ENCODE measurements around the gene CORO2B.

CORO2B gene

GRCh38 chr15:68697711-68698690 lies 119.2 kb downstream of the CORO2B start:
- Mint-ChIP-seq H3K9me3 (no peaks in the 10 kb centered on the region), H3K4me1 (peaks cover 5% of the 10 kb centered on the region), H3K27me3 (peaks cover 45% of the 10 kb centered on the region), H3K36me3 (ENCODE audit: insufficient read depth) (peaks cover 2% of the 10 kb centered on the region), H3K27ac (ENCODE audit: low read depth) (no peak overlapping the region), H3K4me3 (no peak overlapping the region)
- no peak for DNase-seq (ENCODE audit: low spot score in 2 of 2)
- ATAC-seq (replicated peaks; ENCODE audit: extremely low read depth, poor library complexity, severe bottlenecking): no peak

DNA sequence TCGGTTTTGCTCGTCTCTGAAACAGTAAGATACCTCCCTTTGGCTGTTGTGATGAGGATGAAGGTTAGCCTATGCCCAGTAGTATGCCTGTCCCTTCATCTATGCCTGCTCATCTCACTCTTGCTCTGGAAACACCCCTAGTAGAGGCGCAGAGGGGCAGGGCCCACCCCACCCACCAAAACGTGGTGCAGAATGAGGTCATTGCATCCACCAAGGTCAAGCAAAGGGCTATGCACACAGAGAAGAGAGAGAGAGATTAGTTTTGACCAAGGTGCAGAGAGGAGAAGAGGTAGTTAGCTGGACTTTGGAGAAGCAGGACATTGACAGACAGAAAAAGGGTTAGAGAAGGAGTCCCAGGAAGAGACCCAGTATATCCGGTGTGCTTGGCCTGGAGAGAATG lies 119.9 kb downstream of the CORO2B start:
- Mint-ChIP-seq H3K4me1 (no peaks in the 10 kb centered on the region), H3K4me3 (no peak overlapping the region), H3K9me3 (no peaks in the 10 kb centered on the region), H3K27ac (ENCODE audit: low read depth) (no peak overlapping the region), H3K36me3 (ENCODE audit: insufficient read depth) (peaks cover 2% of the 10 kb centered on the region), H3K27me3 (peaks cover 39% of the 10 kb centered on the region)
- no peak for ATAC-seq (replicated peaks; ENCODE audit: extremely low read depth, poor library complexity, severe bottlenecking)
- DNase-seq (ENCODE audit: low spot score in 2 of 2): no peak

DNA sequence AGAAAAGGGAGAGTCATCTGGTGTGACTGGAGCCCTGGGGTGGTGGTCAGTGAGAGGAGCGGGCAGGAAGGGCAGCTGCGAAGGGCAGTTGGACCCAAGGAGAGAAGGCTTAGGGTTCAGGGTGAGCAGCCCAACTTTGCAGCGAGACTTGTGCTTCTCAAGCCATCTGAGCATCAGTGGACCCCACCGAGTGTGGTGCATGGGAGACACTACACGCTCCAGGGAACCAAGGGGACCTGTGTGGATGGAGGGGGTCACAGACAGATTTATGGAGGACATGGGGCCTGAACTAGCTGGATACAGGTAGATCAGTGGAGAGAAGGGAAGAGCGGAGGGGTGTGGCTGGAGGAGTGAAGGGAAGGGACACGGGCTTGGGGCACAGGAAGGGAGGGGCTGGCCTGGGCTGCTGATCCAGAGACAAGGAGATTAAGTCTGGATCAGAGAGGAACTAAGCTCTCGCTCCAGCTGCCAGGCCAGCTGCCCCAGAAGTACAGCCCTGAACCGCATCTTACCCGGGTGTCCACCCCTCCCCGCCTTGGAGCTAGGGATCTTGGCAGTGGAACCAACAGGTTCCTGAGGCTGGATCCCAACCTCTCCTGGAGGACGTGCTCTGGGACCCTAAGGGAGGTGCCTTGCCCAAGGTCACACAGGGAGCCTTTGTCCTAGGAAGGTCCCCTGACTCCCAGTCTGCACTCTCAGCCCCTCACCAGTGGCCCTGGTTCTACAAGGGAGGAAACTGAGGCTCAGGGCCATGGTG lies 120.5 kb downstream of the CORO2B start:
- Mint-ChIP-seq H3K36me3 (ENCODE audit: insufficient read depth) (peaks cover 2% of the 10 kb centered on the region), H3K9me3 (no peaks in the 10 kb centered on the region), H3K27me3 (peaks cover 39% of the 10 kb centered on the region), H3K27ac (ENCODE audit: low read depth) (no peak overlapping the region), H3K4me3 (no peak overlapping the region), H3K4me1 (no peaks in the 10 kb centered on the region)
- DNase-seq (ENCODE audit: low spot score in 2 of 2) (no peak), ATAC-seq (replicated peaks; ENCODE audit: extremely low read depth, poor library complexity, severe bottlenecking) (no peak)

GRCh38 chr15:68699881-68700454 lies 121.2 kb downstream of the CORO2B start:
- H3K9me3 Mint-ChIP-seq: no peaks in the 10 kb centered on the region
- no peak overlapping the region for H3K27ac Mint-ChIP-seq (ENCODE audit: low read depth)
- H3K4me1 Mint-ChIP-seq: no peaks in the 10 kb centered on the region
- peaks cover 38% of the 10 kb centered on the region for H3K27me3 Mint-ChIP-seq
- H3K36me3 Mint-ChIP-seq (ENCODE audit: insufficient read depth): peaks cover 2% of the 10 kb centered on the region
- no peak overlapping the region for H3K4me3 Mint-ChIP-seq
- no peak for DNase-seq (ENCODE audit: low spot score in 2 of 2)
- ATAC-seq (replicated peaks; ENCODE audit: extremely low read depth, poor library complexity, severe bottlenecking): no peak

DNA sequence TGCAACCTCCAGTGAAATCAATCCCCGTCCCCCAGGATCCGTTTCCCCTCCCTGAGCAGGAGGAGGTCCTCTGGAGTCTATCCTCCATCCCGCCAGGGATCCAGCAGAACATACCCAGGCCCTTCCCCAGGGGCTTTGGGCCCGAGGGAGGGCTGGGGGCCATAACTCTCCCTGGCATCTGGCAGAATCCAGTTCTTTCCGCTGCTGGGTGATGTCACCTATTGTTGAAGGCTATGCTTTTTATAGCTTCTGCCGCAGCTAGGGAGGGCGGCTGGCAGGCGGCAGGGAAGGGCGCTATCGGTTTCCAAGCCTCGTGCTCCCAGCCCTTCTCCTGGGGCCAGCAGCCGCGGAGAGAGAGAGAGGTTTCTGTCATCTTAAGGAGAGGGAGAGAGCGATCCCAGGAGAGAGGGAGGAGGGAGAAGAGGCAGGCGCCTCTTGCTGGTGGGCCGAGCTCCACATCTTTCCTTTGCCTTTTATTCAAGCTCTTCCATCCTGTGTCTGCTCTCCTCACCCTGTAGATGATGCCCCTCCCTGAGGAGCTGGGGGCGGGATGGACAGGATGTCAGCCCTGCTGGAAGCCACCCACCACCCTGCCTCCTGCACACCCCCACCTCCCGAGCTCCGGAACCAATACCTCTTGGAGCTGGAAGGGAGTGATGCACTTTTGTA lies 121.8 kb downstream of the CORO2B start:
- Mint-ChIP-seq H3K4me3 (no peak overlapping the region), H3K36me3 (ENCODE audit: insufficient read depth) (peaks cover 2% of the 10 kb centered on the region), H3K9me3 (no peaks in the 10 kb centered on the region), H3K27ac (ENCODE audit: low read depth) (no peak overlapping the region), H3K27me3 (peaks cover 32% of the 10 kb centered on the region), H3K4me1 (no peaks in the 10 kb centered on the region)
- ATAC-seq (replicated peaks; ENCODE audit: extremely low read depth, poor library complexity, severe bottlenecking) (no peak), DNase-seq (ENCODE audit: low spot score in 2 of 2) (no peak)

GRCh38 chr15:68701886-68702285 lies 123.1 kb downstream of the CORO2B start:
- Mint-ChIP-seq H3K4me1 (no peaks in the 10 kb centered on the region), H3K36me3 (ENCODE audit: insufficient read depth) (peaks cover 2% of the 10 kb centered on the region), H3K27ac (ENCODE audit: low read depth) (no peak overlapping the region), H3K27me3 (peaks cover 42% of the 10 kb centered on the region), H3K9me3 (no peaks in the 10 kb centered on the region), H3K4me3 (no peak overlapping the region)
- ATAC-seq (replicated peaks; ENCODE audit: extremely low read depth, poor library complexity, severe bottlenecking): no peak
- no peak for DNase-seq (ENCODE audit: low spot score in 2 of 2)

- Mint-ChIP-seq H3K27me3 (peaks cover 32% of the 10 kb centered on the region), H3K27ac (ENCODE audit: low read depth) (no peak overlapping the region), H3K4me1 (no peaks in the 10 kb centered on the region), H3K36me3 (ENCODE audit: insufficient read depth) (peaks cover 2% of the 10 kb centered on the region), H3K9me3 (no peaks in the 10 kb centered on the region), H3K4me3 (no peak overlapping the region)
- DNase-seq (ENCODE audit: low spot score in 2 of 2) (no peak), ATAC-seq (replicated peaks; ENCODE audit: extremely low read depth, poor library complexity, severe bottlenecking) (no peak)
These were observed 125.8 kb downstream of the CORO2B start for GRCh38 chr15:68704496-68705021.

DNA sequence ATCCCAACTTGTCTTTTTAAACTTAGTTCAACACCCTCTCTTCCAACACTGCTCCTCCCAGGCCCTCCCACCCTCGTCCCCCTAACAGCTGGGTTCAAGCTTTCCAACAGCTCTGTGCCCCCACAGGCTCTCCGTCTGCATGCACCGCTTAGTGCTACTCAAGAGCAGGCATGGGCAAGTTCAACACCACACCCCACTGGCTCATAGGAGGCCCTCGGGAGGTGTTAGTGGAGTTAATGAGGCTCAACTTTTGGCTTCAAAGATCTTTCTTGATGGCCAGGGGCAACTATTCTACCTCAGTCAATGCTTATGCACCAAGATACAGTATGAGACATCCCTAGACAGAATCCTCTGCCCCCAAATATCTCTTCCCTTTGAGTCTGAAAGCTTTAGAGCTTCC lies 127.5 kb downstream of the CORO2B start:
- ATAC-seq (replicated peaks; ENCODE audit: extremely low read depth, poor library complexity, severe bottlenecking) (no peak), DNase-seq (ENCODE audit: low spot score in 2 of 2) (no peak)
- Mint-ChIP-seq H3K4me1 (no peaks in the 10 kb centered on the region), H3K9me3 (no peaks in the 10 kb centered on the region), H3K27ac (ENCODE audit: low read depth) (no peak overlapping the region), H3K36me3 (ENCODE audit: insufficient read depth) (no peaks in the 10 kb centered on the region), H3K4me3 (no peak overlapping the region), H3K27me3 (peaks cover 35% of the 10 kb centered on the region)

GRCh38 chr15:68706931-68707330 lies 128.1 kb downstream of the CORO2B start:
- Mint-ChIP-seq H3K27ac (ENCODE audit: low read depth) (no peak overlapping the region), H3K4me1 (no peaks in the 10 kb centered on the region), H3K27me3 (peaks cover 41% of the 10 kb centered on the region), H3K36me3 (ENCODE audit: insufficient read depth) (no peaks in the 10 kb centered on the region), H3K4me3 (no peak overlapping the region), H3K9me3 (no peaks in the 10 kb centered on the region)
- DNase-seq (ENCODE audit: low spot score in 2 of 2) (no peak), ATAC-seq (replicated peaks; ENCODE audit: extremely low read depth, poor library complexity, severe bottlenecking) (no peak)

GRCh38 chr15:68707386-68707785 lies 128.6 kb downstream of the CORO2B start:
- Mint-ChIP-seq H3K4me3 (no peak overlapping the region), H3K4me1 (no peaks in the 10 kb centered on the region), H3K27me3 (peaks cover 46% of the 10 kb centered on the region), H3K27ac (ENCODE audit: low read depth) (no peak overlapping the region), H3K9me3 (no peaks in the 10 kb centered on the region), H3K36me3 (ENCODE audit: insufficient read depth) (no peaks in the 10 kb centered on the region)
- DNase-seq (ENCODE audit: low spot score in 2 of 2) (no peak), ATAC-seq (replicated peaks; ENCODE audit: extremely low read depth, poor library complexity, severe bottlenecking) (no peak)

DNA sequence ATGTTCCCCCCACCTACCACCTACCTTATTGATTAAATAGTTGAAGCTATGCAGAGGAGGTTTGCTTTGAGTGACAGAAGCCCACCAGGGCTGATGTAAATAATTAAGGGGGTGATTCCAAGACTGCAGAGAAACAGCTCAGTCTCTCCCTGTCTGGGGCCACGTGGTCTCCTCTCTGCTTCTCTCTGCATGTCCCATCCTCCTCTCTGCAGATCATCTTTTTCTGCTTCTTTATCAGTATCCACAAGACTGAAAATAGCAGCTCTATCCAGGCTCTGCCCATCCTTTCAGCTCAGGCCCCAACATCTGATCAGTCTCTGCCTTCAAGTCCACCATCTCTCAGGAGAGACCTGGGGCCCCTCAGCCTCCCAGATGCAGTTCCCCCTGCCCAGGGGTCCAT lies 131.1 kb downstream of the CORO2B start:
- Mint-ChIP-seq H3K9me3 (no peaks in the 10 kb centered on the region), H3K27me3 (peaks cover 64% of the 10 kb centered on the region), H3K36me3 (ENCODE audit: insufficient read depth) (no peaks in the 10 kb centered on the region), H3K4me3 (no peak overlapping the region), H3K27ac (ENCODE audit: low read depth) (no peak overlapping the region), H3K4me1 (no peaks in the 10 kb centered on the region)
- DNase-seq (ENCODE audit: low spot score in 2 of 2) (no peak), ATAC-seq (replicated peaks; ENCODE audit: extremely low read depth, poor library complexity, severe bottlenecking) (no peak)

- H3K4me3 Mint-ChIP-seq: no peak overlapping the region
These were observed 131.7 kb downstream of the CORO2B start for GRCh38 chr15:68710536-68710935.

More at GRCh38 chr15:68710536-68710935, 131.7 kb downstream of the CORO2B start:
- no peak overlapping the region for H3K27ac Mint-ChIP-seq (ENCODE audit: low read depth)
- H3K27me3 Mint-ChIP-seq: peaks cover 71% of the 10 kb centered on the region
- no peaks in the 10 kb centered on the region for H3K4me1 Mint-ChIP-seq
- ATAC-seq (replicated peaks; ENCODE audit: extremely low read depth, poor library complexity, severe bottlenecking): no peak
- DNase-seq (ENCODE audit: low spot score in 2 of 2): no peak
- no peaks in the 10 kb centered on the region for H3K36me3 Mint-ChIP-seq (ENCODE audit: insufficient read depth)
- no peaks in the 10 kb centered on the region for H3K9me3 Mint-ChIP-seq
